ENCODE data around the gene KCNMB2. TPM values are rescaled to one million over a fixed set of nuclear protein-coding genes. Genes with fewer than 3 reads are reported as not detected.

Gene KCNMB2
- total RNA-seq: under 1 TPM; 0.42 to 0.72 TPM

DNA sequence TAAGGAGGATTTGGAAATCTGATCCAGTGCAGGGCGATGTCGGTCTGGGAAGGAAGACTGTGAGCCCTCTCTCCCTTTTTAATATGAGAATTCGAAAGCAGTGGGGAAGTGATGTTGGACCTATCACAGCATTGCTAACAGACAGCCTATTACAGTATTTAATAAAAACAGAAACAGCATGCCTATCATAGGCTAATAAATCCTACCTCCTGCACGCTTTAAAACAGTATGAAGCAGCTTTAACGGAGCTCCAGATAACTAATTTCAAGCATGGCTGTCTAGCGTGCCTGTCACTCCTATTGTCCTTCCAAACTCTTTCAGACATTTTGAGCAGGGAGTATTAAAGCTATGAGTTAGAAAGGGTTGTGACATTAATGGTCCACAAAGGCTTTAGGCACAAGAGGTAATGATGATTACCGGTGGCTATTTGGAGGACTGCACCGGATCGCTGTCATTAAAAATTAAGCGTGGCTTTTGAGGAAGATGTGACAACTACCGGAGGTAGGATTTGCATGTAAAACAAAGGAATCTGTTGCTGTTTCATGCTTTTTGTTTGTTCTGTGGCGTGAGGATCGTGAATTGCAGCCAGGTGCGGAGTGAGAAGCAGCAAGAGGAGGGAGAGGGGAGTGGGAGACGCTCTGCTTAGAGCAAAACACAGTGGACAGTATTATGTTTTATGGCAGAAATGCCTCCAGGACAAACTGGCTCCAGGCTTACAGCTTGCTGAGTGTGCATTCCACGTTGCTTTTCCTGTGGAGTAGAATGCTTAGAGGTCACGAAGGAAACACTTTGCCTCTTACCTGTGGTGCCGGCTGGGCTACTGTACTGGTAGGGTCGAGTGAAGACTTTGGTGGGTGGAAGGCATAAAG lies at the start of gene KCNMB2:
Gene KCNMB2 (plus strand): TSS at position 226 of the 869 bp plus-strand sequence.
- no peaks in the 10 kb centered on the region for H3K27me3 ChIP-seq
- H3K4me3 ChIP-seq: peak within 1 kb of the TSS; percentile 23
- no peak for DNase-seq
- H3K4me1 ChIP-seq: no peaks in the 10 kb centered on the region
- no peaks in the 10 kb centered on the region for H3K9me3 ChIP-seq
- no peaks in the 10 kb centered on the region for H3K36me3 ChIP-seq
- intact Hi-C loops (cut with DNase I): no loop called here
- H3K27ac ChIP-seq: no peak within 1 kb of the TSS
- TF ChIP-seq CTCF (IDR thresholded peaks at IDR 0.05): no peak
- H3K9ac ChIP-seq (ENCODE audit: low read depth in 2 of 2, low read length in 2 of 2): peak within 1 kb of the TSS in 1 of 2 donors; percentile 35

GRCh38 chr3:178486903-178487302 lies 49.3 kb upstream of the KCNMB2 start:
- Histone ChIP-seq H3K9ac (ENCODE audit: low read depth in 2 of 2, low read length in 2 of 2) (no peak overlapping the region), H3K9me3 (no peaks in the 10 kb centered on the region), H3K36me3 (no peaks in the 10 kb centered on the region), H3K4me1 (no peaks in the 10 kb centered on the region), H3K27ac (no peak overlapping the region), H3K4me3 (no peak overlapping the region), H3K27me3 (no peaks in the 10 kb centered on the region)
- intact Hi-C loops (cut with DNase I): no loop called here
- no peak for TF ChIP-seq CTCF (IDR thresholded peaks at IDR 0.05)
- no peak for DNase-seq

GRCh38 chr3:178487752-178488151 lies 48.5 kb upstream of the KCNMB2 start:
- Histone ChIP-seq H3K36me3 (no peaks in the 10 kb centered on the region), H3K9ac (ENCODE audit: low read depth in 2 of 2, low read length in 2 of 2) (no peak overlapping the region), H3K27me3 (no peaks in the 10 kb centered on the region), H3K4me1 (no peaks in the 10 kb centered on the region), H3K9me3 (no peaks in the 10 kb centered on the region), H3K27ac (no peak overlapping the region), H3K4me3 (no peak overlapping the region)
- TF ChIP-seq CTCF (IDR thresholded peaks at IDR 0.05): no peak
- no peak for DNase-seq
- intact Hi-C loops (cut with DNase I): no loop called here

GRCh38 chr3:178491751-178492150 lies 44.5 kb upstream of the KCNMB2 start:
- intact Hi-C loops (cut with DNase I): no loop called here
- Histone ChIP-seq H3K36me3 (no peaks in the 10 kb centered on the region), H3K4me1 (no peaks in the 10 kb centered on the region), H3K4me3 (no peak overlapping the region), H3K27ac (no peak overlapping the region), H3K9ac (ENCODE audit: low read depth in 2 of 2, low read length in 2 of 2) (no peak overlapping the region), H3K9me3 (no peaks in the 10 kb centered on the region), H3K27me3 (no peaks in the 10 kb centered on the region)
- no peak for DNase-seq
- TF ChIP-seq CTCF (IDR thresholded peaks at IDR 0.05): no peak

GRCh38 chr3:178492491-178492890 lies 43.7 kb upstream of the KCNMB2 start:
- no peak for DNase-seq
- no peak for TF ChIP-seq CTCF (IDR thresholded peaks at IDR 0.05)
- intact Hi-C loops (cut with DNase I): no loop called here
- Histone ChIP-seq H3K4me3 (no peak overlapping the region), H3K9me3 (no peaks in the 10 kb centered on the region), H3K36me3 (no peaks in the 10 kb centered on the region), H3K4me1 (no peaks in the 10 kb centered on the region), H3K9ac (ENCODE audit: low read depth in 2 of 2, low read length in 2 of 2) (no peak overlapping the region), H3K27me3 (no peaks in the 10 kb centered on the region), H3K27ac (no peak overlapping the region)

All from colonic mucosa (tissue), 4 donors.